H7 (cell line): ENCODE results near the gene TNFRSF14. TPM values are rescaled to one million over a fixed set of nuclear protein-coding genes. Genes with fewer than 3 reads are reported as not detected.
"Not testable (repeated sequence)": the region's sequence is repeated elsewhere in the genome, so short reads cannot be mapped to it uniquely, and the experiment has no call there.

Source experiments
- DNase-seq: peaks from one replicate; pipeline ENCODE4 v3.0.0; 2012
- H3K27me3 ChIP-seq: 2 replicates; pipeline ENCODE4 v1.6.0; 2011; ENCODE audit warnings: mild to moderate bottlenecking, low read length; ENCODE audit not compliant: control insufficient read depth, insufficient read depth
- H3K36me3 ChIP-seq: replicated peaks from 2 replicates; pipeline ENCODE4 v1.5.1; 2011; ENCODE audit warnings: low read length; ENCODE audit not compliant: control insufficient read depth, insufficient read depth
- H3K4me3 ChIP-seq: 2 replicates; pipeline ENCODE4 v1.5.1; 2011; ENCODE audit warnings: low read depth, mild to moderate bottlenecking, control low read depth, low read length, moderate library complexity; ENCODE audit not compliant: insufficient read depth
- total RNA-seq: library from RNA; depleted of rRNA; stranded (reverse); fragments of >200 nt; shearing (Covaris generic); gene quantifications from 2 replicates; pipeline ENCODE4 v1.2.3, GENCODE V29; 2014

TNFRSF14 gene
- total RNA-seq, 1 experiment from 2014 or later, result 0.55 TPM

- no peaks in the 10 kb centered on the region for H3K27me3 ChIP-seq
- no peak overlapping the region for H3K4me3 ChIP-seq
- DNase-seq, result no peak
- H3K36me3 ChIP-seq, result no peaks in the 10 kb centered on the region
These were observed 17.2 kb downstream of the TNFRSF14 start for GRCh38 chr1:2573250-2573920.

- Histone ChIP-seq H3K4me3 (no peak overlapping the region), H3K36me3 (no peaks in the 10 kb centered on the region), H3K27me3 (no peaks in the 10 kb centered on the region)
- DNase-seq, result no peak
These were observed 18.2 kb downstream of the TNFRSF14 start for GRCh38 chr1:2574350-2574749.

DNA sequence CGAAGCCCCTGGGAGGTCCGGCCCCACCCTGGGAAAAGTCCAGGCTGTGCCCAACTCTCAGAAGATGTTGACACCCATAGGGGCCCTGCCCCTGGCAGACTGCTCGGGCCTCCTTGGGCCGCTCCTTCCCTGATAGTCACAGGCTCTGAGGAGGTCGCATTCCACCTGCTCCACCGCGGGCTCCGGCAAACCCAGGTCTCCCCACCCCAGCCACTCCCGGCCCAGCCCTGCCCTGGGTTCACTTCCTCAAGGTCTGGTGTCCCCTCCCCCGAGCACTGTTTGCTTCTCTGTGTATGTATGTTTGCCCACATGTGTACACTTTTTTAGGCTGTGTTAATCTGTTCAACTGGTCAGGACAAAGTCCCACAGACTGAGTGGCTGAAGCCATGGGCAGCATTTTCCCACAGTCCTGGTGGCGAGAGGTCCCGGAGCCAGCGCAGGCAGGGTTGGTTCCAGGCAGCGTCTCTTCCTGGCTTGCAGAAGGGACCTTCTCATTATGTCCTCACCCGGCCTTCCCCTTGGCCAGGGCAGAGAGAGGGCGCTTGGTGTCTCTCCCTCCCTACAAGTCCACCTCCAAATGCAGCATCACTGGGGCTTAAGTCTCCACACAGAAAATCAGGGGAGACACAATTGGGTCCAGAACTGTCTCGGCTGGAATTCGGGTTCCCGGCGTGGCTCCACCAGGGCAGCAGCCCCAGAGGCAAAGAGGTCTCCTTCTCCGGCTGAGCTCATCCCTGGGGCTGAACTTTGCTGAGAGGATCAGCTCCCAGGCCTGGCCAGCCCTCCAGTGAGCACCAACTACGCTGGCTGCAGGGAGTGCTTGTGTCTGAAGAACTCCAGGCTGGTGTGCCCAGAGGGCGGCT is 19.9 kb downstream of the TNFRSF14 start:
- Histone ChIP-seq H3K27me3 (no peaks in the 10 kb centered on the region), H3K4me3 (no peak overlapping the region), H3K36me3 (no peaks in the 10 kb centered on the region)
- no peak for DNase-seq

- not testable (repeated sequence) for H3K36me3 ChIP-seq, DNase-seq, H3K27me3 ChIP-seq, H3K4me3 ChIP-seq
These were observed 21.4 kb downstream of the TNFRSF14 start for GRCh38 chr1:2577565-2578075.

DNA sequence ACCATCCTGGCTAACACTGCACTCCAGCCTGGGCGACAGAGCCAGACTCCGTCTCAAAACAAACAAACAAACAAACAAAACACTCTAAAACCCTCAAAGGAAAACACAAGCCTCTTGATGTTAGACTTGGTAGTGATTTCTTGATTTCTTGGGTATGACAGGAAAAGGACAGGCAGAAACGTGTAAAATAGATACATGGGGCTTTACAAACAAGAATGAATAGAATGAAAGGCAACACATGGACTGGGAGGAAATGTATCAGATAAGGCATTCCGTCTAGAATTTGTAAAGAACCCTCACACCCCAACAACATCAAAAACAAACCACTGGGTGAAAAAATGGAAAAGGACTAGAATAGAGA is 22.6 kb downstream of the TNFRSF14 start:
- no peaks in the 10 kb centered on the region for H3K36me3 ChIP-seq

GRCh38 chr1:2580691-2581090 is 24.5 kb downstream of the TNFRSF14 start:
- Histone ChIP-seq H3K36me3 (no peaks in the 10 kb centered on the region), H3K4me3 (no peak overlapping the region), H3K27me3 (no peaks in the 10 kb centered on the region)
- DNase-seq, result no peak

More for the DNA sequence above, 22.6 kb downstream of the TNFRSF14 start:
- Histone ChIP-seq H3K4me3 (no peak overlapping the region), H3K27me3 (no peaks in the 10 kb centered on the region)
- DNase-seq, result no peak

DNA sequence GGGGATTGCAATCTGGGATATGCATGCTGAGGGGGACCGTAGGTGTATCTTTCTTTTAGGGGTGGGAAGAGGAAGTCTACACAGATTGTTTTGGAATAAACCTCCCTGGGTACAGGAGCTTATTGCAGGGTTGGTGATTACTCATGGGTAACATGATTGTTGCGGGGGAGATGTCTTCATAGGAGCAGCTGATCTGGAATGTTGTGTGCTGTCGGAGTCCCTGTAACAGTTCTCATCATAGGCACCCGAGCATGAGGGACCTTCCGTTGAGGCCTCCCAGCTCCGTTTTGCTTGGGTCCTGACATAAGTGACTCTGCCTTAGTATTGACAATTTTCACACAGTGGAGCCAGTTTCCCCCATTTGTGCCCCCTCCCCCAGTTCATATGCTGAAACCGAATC is 26.2 kb downstream of the TNFRSF14 start:
- no peaks in the 10 kb centered on the region; the same call in 1 of the 2 replicates for H3K27me3 ChIP-seq
- no peak overlapping the region for H3K4me3 ChIP-seq
- no peak for DNase-seq
- H3K36me3 ChIP-seq, result no peaks in the 10 kb centered on the region

DNA sequence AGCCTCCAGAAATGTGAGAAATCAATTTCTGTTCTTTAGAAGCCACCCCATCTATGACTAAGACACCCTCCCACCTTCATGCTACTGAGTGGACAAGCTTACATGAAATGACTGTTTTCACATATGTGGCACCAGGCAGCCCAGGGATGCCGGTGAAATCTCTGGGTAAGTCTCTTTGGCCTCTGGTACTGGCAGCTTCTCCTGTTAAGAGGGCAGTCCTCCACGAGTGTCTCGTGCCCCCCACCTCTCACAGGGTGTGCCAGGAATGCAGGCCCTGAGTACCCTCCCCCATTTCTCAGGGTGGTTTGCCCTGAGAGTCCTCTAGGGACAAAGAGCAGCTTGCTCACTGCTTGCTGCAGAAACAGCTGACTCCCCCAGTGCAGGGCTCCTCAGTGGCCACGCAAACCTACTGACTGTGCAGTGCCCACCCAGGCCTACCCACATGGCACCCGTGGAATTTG is 27.2 kb downstream of the TNFRSF14 start:
- Histone ChIP-seq H3K27me3 (no peaks in the 10 kb centered on the region; the same call in 1 of the 2 replicates), H3K36me3 (no peaks in the 10 kb centered on the region), H3K4me3 (no peak overlapping the region)
- DNase-seq, result no peak

- H3K36me3 ChIP-seq, result no peaks in the 10 kb centered on the region
- H3K4me3 ChIP-seq, result no peak overlapping the region
- DNase-seq, result peak; percentile 81
- H3K27me3 ChIP-seq, result no peaks in the 10 kb centered on the region; the same call in 1 of the 2 replicates
These were observed 27.7 kb downstream of the TNFRSF14 start for GRCh38 chr1:2583871-2584351.

GRCh38 chr1:2584686-2585317 is 28.6 kb downstream of the TNFRSF14 start:
- Histone ChIP-seq H3K4me3 (no peak overlapping the region), H3K36me3 (peaks cover 2% of the 10 kb centered on the region; the same call in 1 of the 2 replicates), H3K27me3 (no peaks in the 10 kb centered on the region; the same call in 1 of the 2 replicates)
- DNase-seq, result no peak

GRCh38 chr1:2585318-2586092 is 29.3 kb downstream of the TNFRSF14 start:
- peak overlapping the region; percentile 91 for H3K4me3 ChIP-seq
- H3K27me3 ChIP-seq, result no peaks in the 10 kb centered on the region; the same call in 1 of the 2 replicates
- H3K36me3 ChIP-seq, result peaks cover 2% of the 10 kb centered on the region; the same call in 1 of the 2 replicates
- peak; percentile 88 for DNase-seq

DNA sequence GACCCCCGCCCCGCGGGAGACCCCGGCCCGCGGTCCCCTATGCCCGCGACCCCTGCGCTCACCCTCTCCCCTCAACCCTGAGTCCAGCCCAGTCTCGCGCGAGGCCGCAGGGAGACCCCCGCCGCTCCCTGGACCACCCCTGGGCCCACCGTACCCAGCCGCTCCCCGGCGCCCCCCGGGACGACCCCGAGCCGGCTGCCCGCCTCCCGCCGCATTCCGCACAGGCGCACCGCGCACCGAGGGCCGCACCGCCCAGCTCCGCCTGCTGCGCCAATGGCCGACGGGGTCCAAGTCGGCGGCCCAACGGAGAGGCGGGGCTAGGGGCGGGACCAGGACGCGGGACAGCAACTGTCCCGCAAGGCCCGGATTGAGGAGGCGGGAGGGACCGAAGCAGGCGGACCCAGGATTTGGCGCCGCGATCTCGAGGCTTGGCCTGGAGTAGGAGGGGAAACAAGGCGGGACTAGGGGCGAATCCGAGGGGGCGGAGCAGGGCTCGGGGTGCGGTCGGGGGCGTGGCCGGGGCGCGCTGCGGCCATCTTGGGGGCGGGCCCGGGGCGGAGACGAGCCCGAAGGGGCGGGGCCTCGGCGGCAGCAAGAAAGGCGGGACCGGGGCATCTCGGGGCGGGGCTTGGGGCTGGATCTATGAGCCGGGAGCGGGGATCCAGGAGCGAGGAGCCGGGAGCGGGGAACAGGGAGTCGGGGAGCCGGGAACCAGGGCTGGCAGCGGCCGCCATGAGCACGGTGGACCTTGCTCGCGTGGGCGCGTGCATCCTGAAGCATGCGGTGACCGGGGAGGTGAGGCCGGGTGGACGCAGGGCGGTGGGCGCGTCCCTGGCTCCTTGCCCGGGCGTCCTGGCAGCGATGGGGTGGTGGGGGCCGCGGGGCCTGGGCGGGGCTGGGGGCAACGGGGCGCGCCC is 30.2 kb downstream of the TNFRSF14 start, which contains the start of gene PRXL2B:
Gene PRXL2B (plus strand): TSS at position 624 of the 917 bp plus-strand sequence. CDS start 109 bp downstream, at position 733.
- Histone ChIP-seq H3K36me3 (peaks cover 2% of the 10 kb centered on the region; the same call in 1 of the 2 replicates), H3K4me3 (peak within 1 kb of the TSS; percentile 91), H3K27me3 (no peaks in the 10 kb centered on the region; the same call in 1 of the 2 replicates)
- DNase-seq, result peak; percentile 100
